Mucosa of stomach (tissue), 1 donor: ENCODE data around the gene MTRR.
"Not testable (repeated sequence)": the region's sequence is repeated elsewhere in the genome, so short reads cannot be mapped to it uniquely, and the experiment has no call there.

Experiments
- H3K27me3 ChIP-seq: one replicate; pipeline ENCODE4 v1.7.0; 2013; ENCODE audit warnings: mild to moderate bottlenecking, low read length; ENCODE audit not compliant: control insufficient read depth, insufficient read depth
- H3K36me3 ChIP-seq: one replicate; pipeline ENCODE4 v1.7.0; 2013; ENCODE audit warnings: low read length; ENCODE audit not compliant: control insufficient read depth, insufficient read depth
- H3K4me1 ChIP-seq: one replicate; pipeline ENCODE4 v1.7.0; 2013; ENCODE audit warnings: mild to moderate bottlenecking, low read length; ENCODE audit not compliant: control insufficient read depth, insufficient read depth
- H3K4me3 ChIP-seq: one replicate; pipeline ENCODE4 v1.7.0; 2013; ENCODE audit warnings: low read length
- H3K9ac ChIP-seq: one replicate; pipeline ENCODE4 v1.7.0; 2013; ENCODE audit warnings: mild to moderate bottlenecking, low read length, moderate library complexity
- H3K9me3 ChIP-seq: one replicate; pipeline ENCODE4 v1.7.0; 2013; ENCODE audit warnings: mild to moderate bottlenecking, low read length, moderate library complexity; ENCODE audit not compliant: control insufficient read depth
- donor health status: Pancreatic carcinoma.

MTRR gene

GRCh38 chr5:7902666-7903625 is 34.0 kb downstream of the MTRR start:
- Histone ChIP-seq H3K9ac (no peak overlapping the region), H3K9me3 (no peaks in the 10 kb centered on the region)

GRCh38 chr5:7904170-7904569 is 35.2 kb downstream of the MTRR start:
- Histone ChIP-seq H3K4me3 (no peak overlapping the region), H3K9me3 (no peaks in the 10 kb centered on the region), H3K36me3 (no peaks in the 10 kb centered on the region), H3K9ac (no peak overlapping the region), H3K27me3 (no peaks in the 10 kb centered on the region), H3K4me1 (no peaks in the 10 kb centered on the region)

More at GRCh38 chr5:7902666-7903625, 34.0 kb downstream of the MTRR start:
- Histone ChIP-seq H3K4me1 (no peaks in the 10 kb centered on the region), H3K36me3 (peaks cover 5% of the 10 kb centered on the region), H3K27me3 (no peaks in the 10 kb centered on the region), H3K4me3 (no peak overlapping the region)

- Histone ChIP-seq H3K4me3 (no peak overlapping the region), H3K36me3 (no peaks in the 10 kb centered on the region), H3K9ac (no peak overlapping the region), H3K9me3 (no peaks in the 10 kb centered on the region), H3K4me1 (no peaks in the 10 kb centered on the region), H3K27me3 (no peaks in the 10 kb centered on the region)
Measured at GRCh38 chr5:7907612-7908011, 38.7 kb downstream of the MTRR start.

- H3K9me3 ChIP-seq = no peaks in the 10 kb centered on the region
- no peak overlapping the region for H3K4me3 ChIP-seq
- no peaks in the 10 kb centered on the region for H3K4me1 ChIP-seq
- H3K27me3 ChIP-seq = no peaks in the 10 kb centered on the region
- no peak overlapping the region for H3K9ac ChIP-seq
- H3K36me3 ChIP-seq = no peaks in the 10 kb centered on the region
Measured at GRCh38 chr5:7908317-7908716, 39.4 kb downstream of the MTRR start.

- Histone ChIP-seq H3K36me3 (no peaks in the 10 kb centered on the region), H3K27me3 (no peaks in the 10 kb centered on the region), H3K4me1 (no peaks in the 10 kb centered on the region), H3K9me3 (no peaks in the 10 kb centered on the region), H3K9ac (no peak overlapping the region), H3K4me3 (no peak overlapping the region)
Measured at GRCh38 chr5:7910738-7911428, 41.9 kb downstream of the MTRR start.

GRCh38 chr5:7911429-7911771 is 42.5 kb downstream of the MTRR start:
- H3K9me3 ChIP-seq, H3K9ac ChIP-seq, H3K36me3 ChIP-seq, H3K4me1 ChIP-seq, H3K27me3 ChIP-seq, H3K4me3 ChIP-seq: not testable (repeated sequence)

- no peak overlapping the region for H3K4me3 ChIP-seq
- no peaks in the 10 kb centered on the region for H3K4me1 ChIP-seq
Measured at GRCh38 chr5:7916171-7916804, 47.3 kb downstream of the MTRR start.

GRCh38 chr5:7917130-7918123 is 48.5 kb downstream of the MTRR start:
- H3K4me1 ChIP-seq = no peaks in the 10 kb centered on the region
- H3K9me3 ChIP-seq = no peaks in the 10 kb centered on the region
- H3K9ac ChIP-seq = no peak overlapping the region
- H3K4me3 ChIP-seq = no peak overlapping the region
- H3K27me3 ChIP-seq = no peaks in the 10 kb centered on the region
- no peaks in the 10 kb centered on the region for H3K36me3 ChIP-seq

More at GRCh38 chr5:7916171-7916804, 47.3 kb downstream of the MTRR start:
- Histone ChIP-seq H3K9me3 (no peaks in the 10 kb centered on the region), H3K36me3 (no peaks in the 10 kb centered on the region), H3K9ac (no peak overlapping the region), H3K27me3 (no peaks in the 10 kb centered on the region)

GRCh38 chr5:7925961-7926695 is 57.2 kb downstream of the MTRR start:
- Histone ChIP-seq H3K27me3 (no peaks in the 10 kb centered on the region), H3K4me3 (no peak overlapping the region), H3K36me3 (no peaks in the 10 kb centered on the region), H3K9ac (no peak overlapping the region), H3K4me1 (no peaks in the 10 kb centered on the region), H3K9me3 (no peaks in the 10 kb centered on the region)

GRCh38 chr5:7926720-7927119 is 57.8 kb downstream of the MTRR start:
- Histone ChIP-seq H3K9me3 (no peaks in the 10 kb centered on the region), H3K4me3 (no peak overlapping the region), H3K36me3 (no peaks in the 10 kb centered on the region), H3K27me3 (no peaks in the 10 kb centered on the region), H3K9ac (no peak overlapping the region), H3K4me1 (no peaks in the 10 kb centered on the region)
